Progenitor cell of endocrine pancreas (in vitro differentiated cells): ENCODE data around the gene SPDYE2B. TPM values are rescaled to one million over a fixed set of nuclear protein-coding genes. Genes with fewer than 3 reads are reported as not detected.
"Not testable (repeated sequence)": the region's sequence is repeated elsewhere in the genome, so short reads cannot be mapped to it uniquely, and the experiment has no call there.

Experiments
- DNase-seq: peaks from one replicate; pipeline ENCODE4 v3.0.0; 2021; ENCODE audit warnings: low spot score; ENCODE audit not compliant: unreplicated experiment
- H3K27ac Mint-ChIP-seq: 2 replicates; pipeline ENCODE4 v1.8.0; 2021; ENCODE audit warnings: mild to moderate bottlenecking, moderate library complexity, mixed read lengths
- H3K27me3 Mint-ChIP-seq: 2 replicates; pipeline ENCODE4 v1.8.0; 2021; ENCODE audit warnings: mixed read lengths
- H3K36me3 Mint-ChIP-seq: 2 replicates; pipeline ENCODE4 v1.8.0; 2022; ENCODE audit warnings: mixed read lengths; ENCODE audit not compliant: insufficient read depth
- H3K4me1 Mint-ChIP-seq: 2 replicates; pipeline ENCODE4 v1.8.0; 2021; ENCODE audit warnings: low read depth, mixed read lengths
- H3K4me3 Mint-ChIP-seq: 2 replicates; pipeline ENCODE4 v1.8.0; 2021; ENCODE audit warnings: low read depth, mild to moderate bottlenecking, moderate library complexity, mixed read lengths
- H3K9me3 Mint-ChIP-seq: 2 replicates; pipeline ENCODE4 v1.8.0; 2021; ENCODE audit warnings: low read depth, mixed read lengths
- total RNA-seq: library from RNA; stranded (reverse); gene quantifications from 2 replicates; pipeline ENCODE4 v1.2.1, GENCODE V29; 2021

The SPDYE2B gene
- total RNA-seq, 1 donor from 2014 or later, result not detected

DNA sequence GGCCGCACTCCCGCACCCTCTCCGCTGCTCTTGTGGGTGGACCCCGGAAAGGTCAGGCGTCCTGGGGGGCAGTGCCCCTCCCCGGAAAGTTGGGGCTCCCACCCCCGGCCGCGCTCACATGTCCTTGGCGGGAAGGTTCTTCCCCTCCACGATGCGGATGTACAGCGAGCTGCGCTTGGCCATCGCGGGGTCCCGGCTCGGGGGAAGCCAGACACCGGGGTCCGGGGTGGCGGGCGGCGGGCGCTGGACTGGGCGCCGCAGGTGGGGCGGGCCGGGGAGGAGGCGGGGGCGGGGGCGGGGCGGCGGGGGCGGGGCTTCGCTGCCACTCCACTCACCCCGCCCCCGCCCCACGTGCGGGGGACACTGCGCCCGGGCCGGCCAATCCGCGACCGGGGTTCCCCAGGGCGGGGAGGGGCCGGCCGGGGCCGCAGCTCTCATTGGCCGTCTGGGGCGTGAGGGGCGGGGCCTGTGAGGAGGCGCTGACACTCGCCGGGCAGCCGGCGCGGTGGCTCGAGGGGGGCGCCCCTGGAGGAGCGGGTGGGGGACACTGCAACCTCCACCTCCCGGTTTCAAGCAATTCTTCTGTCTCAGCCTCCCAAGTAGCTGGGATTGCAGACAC lies 33.5 kb upstream of the SPDYE2B start, which contains the start of gene RASA4:
TSS of gene RASA4 (minus strand) at position 250 of the 619 bp plus-strand sequence. CDS start at position 183, 67 bp downstream.
- not testable (repeated sequence) for DNase-seq, H3K4me3 Mint-ChIP-seq, H3K4me1 Mint-ChIP-seq, H3K27ac Mint-ChIP-seq, H3K36me3 Mint-ChIP-seq, H3K9me3 Mint-ChIP-seq, H3K27me3 Mint-ChIP-seq

DNA sequence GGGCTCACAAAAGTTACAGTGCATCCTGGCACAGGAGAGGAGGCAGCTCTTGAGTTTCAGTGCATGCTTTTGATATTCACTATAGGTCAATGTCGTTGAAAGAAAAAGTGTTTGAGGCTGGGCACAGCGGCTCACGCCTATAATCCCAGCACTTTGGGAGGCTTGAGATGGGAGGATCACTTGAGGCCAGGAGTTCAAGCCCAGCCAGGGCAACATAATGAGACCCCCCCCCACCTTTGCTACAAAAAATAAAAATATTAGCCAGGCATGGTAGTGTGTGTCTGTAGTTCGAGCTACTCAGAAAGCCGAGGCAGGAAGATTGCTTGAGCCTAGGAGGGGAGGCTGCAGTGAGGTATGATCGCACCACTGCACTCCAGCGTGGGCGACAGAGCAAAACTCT lies 32.0 kb upstream of the SPDYE2B start:
- H3K9me3 Mint-ChIP-seq, DNase-seq, H3K36me3 Mint-ChIP-seq, H3K4me3 Mint-ChIP-seq, H3K27me3 Mint-ChIP-seq, H3K27ac Mint-ChIP-seq, H3K4me1 Mint-ChIP-seq: not testable (repeated sequence)

DNA sequence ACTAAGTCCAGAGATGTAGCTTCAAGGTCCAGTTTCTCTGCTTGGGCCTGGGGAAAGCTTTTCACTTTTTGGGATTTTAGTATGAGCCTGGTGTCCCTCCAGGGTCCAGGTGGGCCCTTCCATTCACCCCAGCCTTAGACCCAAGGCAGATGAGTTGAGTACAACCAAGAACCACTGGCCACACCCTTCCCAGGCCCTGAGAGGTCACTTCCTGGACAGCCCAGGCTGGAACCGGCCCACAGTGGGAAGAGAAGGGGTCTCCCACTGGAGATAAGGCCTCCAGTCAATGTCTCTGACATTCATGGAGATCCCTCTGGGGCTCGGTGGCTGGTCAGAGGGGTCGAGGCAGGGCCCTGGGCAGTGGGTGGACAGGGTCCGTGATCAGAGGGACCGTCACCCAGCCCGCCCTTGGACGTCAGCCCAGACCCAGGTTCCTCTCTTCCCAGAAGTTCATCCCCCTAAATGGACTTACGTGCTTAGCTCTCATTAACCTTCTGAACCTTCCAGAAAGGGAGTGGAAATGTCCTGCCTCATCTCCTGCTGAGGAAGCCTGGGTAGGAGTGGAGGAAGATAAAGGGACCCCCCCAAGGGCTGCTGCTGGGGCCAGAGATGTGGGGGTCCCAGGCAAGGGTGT lies 22.7 kb upstream of the SPDYE2B start:
- H3K36me3 Mint-ChIP-seq, H3K27ac Mint-ChIP-seq, H3K9me3 Mint-ChIP-seq, H3K4me1 Mint-ChIP-seq, DNase-seq, H3K27me3 Mint-ChIP-seq, H3K4me3 Mint-ChIP-seq: not testable (repeated sequence)

DNA sequence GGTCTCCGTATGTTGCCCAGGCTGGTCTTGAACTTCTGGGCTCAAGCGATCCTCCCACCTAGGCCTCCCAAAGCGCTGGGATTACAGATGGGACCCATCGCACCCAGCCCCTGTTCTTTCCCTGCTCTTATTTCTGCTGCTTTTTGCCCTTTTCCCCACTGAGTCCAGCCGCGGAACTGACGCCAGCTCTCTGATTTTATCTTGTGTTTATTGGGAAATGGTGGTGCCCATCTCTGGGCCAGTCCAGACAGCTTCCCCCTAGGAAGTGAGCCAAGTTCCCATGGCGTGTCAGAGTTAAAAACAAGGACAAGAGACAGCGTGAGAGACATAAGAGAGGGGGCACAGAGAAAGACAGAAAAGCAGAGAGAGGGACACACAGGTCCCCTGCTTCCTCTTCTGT lies 19.5 kb upstream of the SPDYE2B start:
- not testable (repeated sequence) for DNase-seq, H3K27ac Mint-ChIP-seq, H3K4me3 Mint-ChIP-seq, H3K27me3 Mint-ChIP-seq, H3K36me3 Mint-ChIP-seq, H3K4me1 Mint-ChIP-seq, H3K9me3 Mint-ChIP-seq

DNA sequence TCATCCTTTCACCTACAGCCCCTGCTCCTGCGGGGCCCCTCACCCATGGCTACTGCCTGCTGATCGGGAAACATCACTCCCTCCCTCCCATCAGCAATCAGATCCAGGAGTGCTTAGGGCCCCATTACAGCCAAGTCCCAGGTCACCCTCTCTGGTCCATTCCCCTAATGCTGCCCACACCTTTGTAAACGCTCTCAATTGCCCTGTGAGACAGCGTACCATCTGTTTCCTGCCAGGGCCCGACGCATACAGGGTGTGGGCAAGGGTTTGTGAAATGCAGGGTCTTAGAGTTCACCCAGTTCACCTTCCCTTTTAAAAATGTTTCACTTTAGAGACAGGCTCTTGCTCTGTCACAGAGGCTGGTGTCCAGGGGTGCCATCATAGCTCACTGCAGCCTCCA lies 15.8 kb upstream of the SPDYE2B start:
- not testable (repeated sequence) for H3K9me3 Mint-ChIP-seq, H3K36me3 Mint-ChIP-seq, DNase-seq, H3K27me3 Mint-ChIP-seq, H3K4me3 Mint-ChIP-seq, H3K27ac Mint-ChIP-seq, H3K4me1 Mint-ChIP-seq

DNA sequence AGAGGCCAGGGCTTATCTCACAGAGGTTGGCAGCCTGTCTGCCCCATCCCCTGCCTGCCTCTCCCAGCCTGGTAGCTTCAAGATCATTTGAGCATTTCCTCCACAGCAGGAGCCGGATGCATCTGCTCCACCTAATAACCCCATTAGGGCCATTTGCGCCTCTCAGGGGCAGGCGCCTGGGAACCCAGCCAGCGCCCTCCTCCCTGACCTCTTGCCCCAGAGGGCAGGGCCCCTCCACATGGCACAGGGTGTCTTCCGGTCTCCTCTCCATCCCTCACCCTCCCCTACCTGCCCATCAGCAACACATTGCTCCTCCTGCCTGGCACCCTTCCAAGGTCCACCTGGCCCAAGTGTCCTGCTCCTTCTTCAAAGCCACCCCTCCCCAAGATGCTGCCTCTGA lies 14.8 kb upstream of the SPDYE2B start:
- not testable (repeated sequence) for H3K4me1 Mint-ChIP-seq, H3K4me3 Mint-ChIP-seq, H3K27me3 Mint-ChIP-seq, H3K27ac Mint-ChIP-seq, H3K36me3 Mint-ChIP-seq, H3K9me3 Mint-ChIP-seq, DNase-seq

DNA sequence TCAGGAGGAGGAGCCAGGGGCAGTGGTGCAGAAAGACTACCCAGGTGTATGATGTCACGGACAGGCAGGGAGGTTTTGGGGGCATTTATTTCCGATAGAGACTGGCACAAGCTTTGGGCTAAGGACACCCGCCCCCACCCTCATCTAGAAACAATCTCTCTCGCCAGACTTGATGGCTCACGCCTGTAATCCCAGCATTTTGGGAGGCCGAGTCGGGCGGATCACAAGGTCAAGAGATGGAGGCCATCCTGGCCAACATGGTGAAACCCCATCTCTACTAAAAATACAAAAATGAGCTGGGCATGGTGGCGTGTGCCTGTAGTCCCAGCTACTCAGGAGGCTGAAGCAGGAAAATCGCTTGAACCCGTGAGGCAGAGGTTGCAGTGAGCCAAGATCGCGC lies 13.2 kb upstream of the SPDYE2B start:
- H3K27ac Mint-ChIP-seq, H3K36me3 Mint-ChIP-seq, H3K4me1 Mint-ChIP-seq, H3K4me3 Mint-ChIP-seq, H3K9me3 Mint-ChIP-seq, DNase-seq, H3K27me3 Mint-ChIP-seq: not testable (repeated sequence)

DNA sequence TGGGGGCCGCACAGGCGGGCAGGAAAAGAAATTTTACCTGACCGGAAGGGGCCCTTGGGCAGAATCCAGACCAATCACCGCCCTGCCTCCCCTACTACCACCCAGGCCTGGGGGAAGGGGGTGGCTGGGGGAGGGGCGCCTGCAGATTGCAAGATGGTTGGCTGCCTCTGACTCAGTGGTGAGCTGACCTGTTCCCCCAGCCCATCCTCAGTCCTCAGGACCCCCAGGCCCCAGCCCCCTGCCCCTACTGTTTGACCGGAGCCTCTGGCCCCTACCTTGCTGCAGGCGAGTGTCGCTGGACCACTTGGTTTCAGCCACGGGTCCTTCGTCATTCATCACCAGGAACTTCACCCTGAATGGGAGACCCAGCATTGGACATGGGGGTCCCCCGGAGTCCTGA lies 11.3 kb upstream of the SPDYE2B start:
- not testable (repeated sequence) for DNase-seq, H3K9me3 Mint-ChIP-seq, H3K27ac Mint-ChIP-seq, H3K4me3 Mint-ChIP-seq, H3K4me1 Mint-ChIP-seq, H3K36me3 Mint-ChIP-seq, H3K27me3 Mint-ChIP-seq

DNA sequence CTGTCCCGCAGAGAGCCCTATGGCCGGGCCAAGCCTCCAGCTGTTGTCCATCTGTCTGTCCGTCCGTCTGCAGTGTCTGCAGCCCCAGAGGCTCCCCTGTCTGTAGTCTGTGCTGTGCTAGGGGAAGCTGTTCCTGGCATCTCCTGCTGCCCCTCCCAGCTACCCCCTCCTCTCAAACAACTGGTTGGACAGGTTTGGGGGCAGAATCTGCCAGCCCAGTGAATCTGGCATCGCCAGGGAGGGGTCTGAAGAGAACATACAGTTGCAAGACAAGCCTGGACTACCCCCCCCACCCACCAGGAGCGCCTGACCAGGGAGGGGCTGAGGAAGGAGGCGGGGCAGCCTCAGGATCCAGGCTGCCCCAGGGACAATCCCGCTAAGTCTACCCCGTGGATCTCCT lies 7.4 kb upstream of the SPDYE2B start, which contains the start of gene UPK3BL1:
TSS of gene UPK3BL1 (minus strand) at position 101 of the 400 bp plus-strand sequence. CDS start at position 51, 50 bp downstream.
- DNase-seq, H3K27me3 Mint-ChIP-seq, H3K27ac Mint-ChIP-seq, H3K4me1 Mint-ChIP-seq, H3K36me3 Mint-ChIP-seq, H3K4me3 Mint-ChIP-seq, H3K9me3 Mint-ChIP-seq: not testable (repeated sequence)

DNA sequence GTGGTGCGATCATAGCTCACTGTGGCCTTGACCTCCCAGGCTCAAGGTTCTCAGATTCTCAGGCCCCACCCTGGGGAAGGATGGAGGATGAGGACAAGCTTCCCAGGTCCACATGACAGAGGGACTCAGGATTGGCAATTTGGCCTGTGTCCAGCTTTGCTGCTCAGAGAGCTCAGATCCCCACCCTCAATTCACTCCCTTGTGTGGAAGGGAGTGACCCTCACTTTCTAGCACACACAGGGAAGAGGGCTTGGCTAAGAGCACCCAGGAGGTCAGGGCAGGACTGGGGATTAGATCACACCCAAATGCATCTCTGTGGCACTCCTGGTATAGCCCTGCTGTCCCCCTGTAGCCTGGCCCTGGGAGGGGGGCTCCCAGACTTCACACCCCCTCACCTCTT lies 6.7 kb upstream of the SPDYE2B start:
- H3K27ac Mint-ChIP-seq, DNase-seq, H3K4me1 Mint-ChIP-seq, H3K9me3 Mint-ChIP-seq, H3K4me3 Mint-ChIP-seq, H3K36me3 Mint-ChIP-seq, H3K27me3 Mint-ChIP-seq: not testable (repeated sequence)

DNA sequence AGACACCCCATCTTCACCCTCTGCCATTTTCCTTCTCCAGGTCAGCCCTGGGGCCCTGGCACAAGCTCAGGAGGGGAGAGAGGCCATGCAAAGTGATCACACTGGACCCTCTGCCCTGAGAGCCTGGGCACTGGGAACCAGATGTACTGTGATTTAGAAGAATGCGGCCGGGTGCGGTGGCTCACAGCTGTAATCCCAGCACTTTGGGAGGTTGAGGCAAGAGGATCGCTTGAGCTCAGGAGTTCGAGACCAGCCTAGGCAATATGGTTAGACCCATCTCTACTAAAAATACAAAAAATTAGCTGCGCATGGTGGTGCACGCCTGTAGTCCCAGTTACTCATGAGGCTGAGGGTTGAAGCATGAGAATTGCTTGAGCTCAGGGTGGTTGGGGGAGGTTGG lies 2.3 kb upstream of the SPDYE2B start:
- H3K27me3 Mint-ChIP-seq, result not testable (repeated sequence)

DNA sequence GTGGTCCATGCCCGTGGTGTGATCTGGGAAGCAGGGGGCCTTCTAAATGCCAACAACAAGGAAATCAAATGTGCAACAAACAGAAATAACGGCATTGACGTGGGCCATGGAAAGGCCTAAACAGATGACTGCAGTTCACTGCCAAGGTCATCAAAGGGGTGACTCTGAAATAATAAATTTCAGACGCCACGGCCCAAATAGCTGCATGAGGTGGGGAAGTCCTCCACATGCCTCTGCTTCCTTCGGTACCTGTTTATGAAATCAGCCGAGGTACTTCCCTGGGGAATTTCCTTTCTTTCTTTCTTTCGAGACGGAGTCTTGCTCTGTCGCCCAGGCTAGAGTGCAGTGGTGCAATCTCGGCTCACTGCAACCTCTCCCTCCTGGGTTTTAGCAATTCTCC lies 14.6 kb downstream of the SPDYE2B start:
- not testable (repeated sequence) for H3K9me3 Mint-ChIP-seq, H3K27ac Mint-ChIP-seq, H3K4me1 Mint-ChIP-seq, H3K36me3 Mint-ChIP-seq, H3K4me3 Mint-ChIP-seq, H3K27me3 Mint-ChIP-seq, DNase-seq

More for the DNA sequence above, 2.3 kb upstream of the SPDYE2B start:
- H3K4me1 Mint-ChIP-seq, H3K4me3 Mint-ChIP-seq, H3K36me3 Mint-ChIP-seq, DNase-seq, H3K9me3 Mint-ChIP-seq, H3K27ac Mint-ChIP-seq: not testable (repeated sequence)

DNA sequence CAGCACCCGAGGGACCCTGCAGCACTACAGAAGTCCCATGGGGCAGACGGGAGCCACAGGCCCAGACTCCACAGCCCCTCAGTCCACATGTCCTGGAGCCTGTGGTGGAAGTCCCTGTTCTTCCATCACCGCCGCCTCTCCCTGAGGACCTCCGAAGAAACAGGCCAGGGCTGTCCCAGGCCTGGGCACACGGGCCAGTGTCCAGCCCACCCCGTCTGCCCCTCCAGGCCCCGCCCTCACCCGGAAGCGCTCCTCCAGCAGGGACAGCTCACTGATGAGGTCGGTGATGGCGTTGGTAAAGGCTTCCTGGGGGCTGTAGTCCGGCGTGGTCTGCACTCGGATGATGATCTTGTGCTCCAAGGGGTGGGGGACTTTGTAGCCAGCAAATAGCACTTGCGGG lies 16.7 kb downstream of the SPDYE2B start:
- H3K36me3 Mint-ChIP-seq, H3K27me3 Mint-ChIP-seq, H3K4me1 Mint-ChIP-seq, H3K27ac Mint-ChIP-seq, H3K9me3 Mint-ChIP-seq, DNase-seq, H3K4me3 Mint-ChIP-seq: not testable (repeated sequence)
